HAP-1 (cell line): ENCODE results near the gene GPR42.
"Not testable (repeated sequence)": the region's sequence is repeated elsewhere in the genome, so short reads cannot be mapped to it uniquely, and the experiment has no call there.

Experiments used
- DNase-seq, 2 experiments: peaks; one replicate each; pipeline ENCODE4 v3.0.0-alpha.2; 2016 to 2020; ENCODE audit warnings: low spot score in 2 of 2
- H3K27me3 ChIP-seq: fragments of 250-450 bp; sonication (Bioruptor Pico); 2 replicates; pipeline ENCODE4 v1.5.1; 2020; ENCODE audit warnings: low read depth, mild to moderate bottlenecking, moderate library complexity
- H3K36me3 ChIP-seq: fragments of 250-450 bp; sonication (Bioruptor Pico); replicated peaks from 2 replicates; pipeline ENCODE4 v1.5.1; 2020; ENCODE audit warnings: mild to moderate bottlenecking
- H3K4me1 ChIP-seq: fragments of 250-450 bp; sonication (Bioruptor Pico); 2 replicates; pipeline ENCODE4 v1.5.1; 2020; ENCODE audit warnings: mild to moderate bottlenecking
- H3K4me3 ChIP-seq: fragments of 250-450 bp; sonication (Bioruptor Pico); 2 replicates; pipeline ENCODE4 v1.5.1; 2020; ENCODE audit warnings: mild to moderate bottlenecking, moderate library complexity
- H3K9me3 ChIP-seq: fragments of 250-450 bp; sonication (Bioruptor Pico); 2 replicates; pipeline ENCODE4 v1.5.1; 2020; ENCODE audit warnings: mild to moderate bottlenecking, moderate library complexity
- in situ Hi-C: fragments of 300-500 bp; cut with MboI; formaldehyde crosslinking; loops from 3 replicates; pipeline ENCODE4 v1.14.3; 2020; ENCODE audit warnings: low sequenced_read_pairs, inconsistent platforms, mixed read lengths

The GPR42 gene

GRCh38 chr19:35351411-35352176, 19.3 kb upstream of the GPR42 start:
- Histone ChIP-seq H3K9me3 (no peaks in the 10 kb centered on the region), H3K27me3 (peaks cover 17% of the 10 kb centered on the region), H3K36me3 (no peaks in the 10 kb centered on the region), H3K4me3 (no peak overlapping the region), H3K4me1 (no peaks in the 10 kb centered on the region)
- no peak for DNase-seq
- in situ Hi-C loops: no loop called here

- Histone ChIP-seq H3K36me3 (no peaks in the 10 kb centered on the region), H3K4me3 (no peak overlapping the region), H3K4me1 (no peaks in the 10 kb centered on the region), H3K9me3 (no peaks in the 10 kb centered on the region), H3K27me3 (peaks cover 12% of the 10 kb centered on the region)
- no peak for DNase-seq
- in situ Hi-C loops: no loop called here
These were observed 18.8 kb upstream of the GPR42 start for GRCh38 chr19:35352177-35352447.

- no peaks in the 10 kb centered on the region for H3K9me3 ChIP-seq
- peak; percentile 60 to 77 for DNase-seq
- no peaks in the 10 kb centered on the region for H3K4me1 ChIP-seq
- no peaks in the 10 kb centered on the region for H3K36me3 ChIP-seq
- H3K4me3 ChIP-seq: no peak overlapping the region
- in situ Hi-C loops: no loop called here
- H3K27me3 ChIP-seq: peaks cover 11% of the 10 kb centered on the region
These were observed 18.2 kb upstream of the GPR42 start for GRCh38 chr19:35352448-35353304.

GRCh38 chr19:35353635-35354034, 17.2 kb upstream of the GPR42 start:
- in situ Hi-C loops: no loop called here
- Histone ChIP-seq H3K36me3 (no peaks in the 10 kb centered on the region), H3K27me3 (peaks cover 13% of the 10 kb centered on the region), H3K4me1 (no peaks in the 10 kb centered on the region), H3K4me3 (no peak overlapping the region), H3K9me3 (no peaks in the 10 kb centered on the region)
- no peak for DNase-seq

GRCh38 chr19:35354898-35355297, 16.0 kb upstream of the GPR42 start:
- Histone ChIP-seq H3K36me3 (no peaks in the 10 kb centered on the region), H3K4me3 (no peak overlapping the region), H3K4me1 (no peaks in the 10 kb centered on the region), H3K9me3 (no peaks in the 10 kb centered on the region), H3K27me3 (peaks cover 13% of the 10 kb centered on the region)
- in situ Hi-C loops: no loop called here
- no peak for DNase-seq

GRCh38 chr19:35355791-35356460, 14.9 kb upstream of the GPR42 start:
- no peak for DNase-seq
- H3K9me3 ChIP-seq: no peaks in the 10 kb centered on the region
- H3K27me3 ChIP-seq: peaks cover 16% of the 10 kb centered on the region
- no peak overlapping the region for H3K4me3 ChIP-seq
- H3K4me1 ChIP-seq: no peaks in the 10 kb centered on the region
- in situ Hi-C loops: no loop called here
- H3K36me3 ChIP-seq: no peaks in the 10 kb centered on the region

GRCh38 chr19:35357867-35358573, 12.8 kb upstream of the GPR42 start, which contains the start of gene FFAR3:
Gene FFAR3, plus strand, starts transcription at chr19:35358460. Its CDS starts 431 bp downstream, at chr19:35358891.
- DNase-seq: no peak
- in situ Hi-C loops: no loop called here
- Histone ChIP-seq H3K4me3 (no peak within 1 kb of the TSS), H3K9me3 (no peaks in the 10 kb centered on the region), H3K4me1 (no peaks in the 10 kb centered on the region), H3K27me3 (peaks cover 36% of the 10 kb centered on the region), H3K36me3 (no peaks in the 10 kb centered on the region)

- H3K9me3 ChIP-seq, H3K4me1 ChIP-seq, H3K4me3 ChIP-seq, H3K36me3 ChIP-seq, DNase-seq, in situ Hi-C loops: not testable (repeated sequence)
- peaks cover 35% of the 10 kb centered on the region for H3K27me3 ChIP-seq
These were observed 12.0 kb upstream of the GPR42 start for GRCh38 chr19:35358834-35359233.

- H3K36me3 ChIP-seq, H3K4me1 ChIP-seq, H3K4me3 ChIP-seq, H3K9me3 ChIP-seq, DNase-seq, in situ Hi-C loops: not testable (repeated sequence)
- peaks cover 34% of the 10 kb centered on the region for H3K27me3 ChIP-seq
These were observed 11.5 kb upstream of the GPR42 start for GRCh38 chr19:35359395-35359794.

GRCh38 chr19:35360081-35360480, 10.8 kb upstream of the GPR42 start:
- H3K4me3 ChIP-seq, in situ Hi-C loops, H3K9me3 ChIP-seq, H3K4me1 ChIP-seq, DNase-seq, H3K36me3 ChIP-seq: not testable (repeated sequence)
- peaks cover 34% of the 10 kb centered on the region for H3K27me3 ChIP-seq

GRCh38 chr19:35360880-35361420, 9.9 kb upstream of the GPR42 start:
- no peak overlapping the region for H3K4me3 ChIP-seq
- in situ Hi-C loops: no loop called here
- H3K36me3 ChIP-seq: no peaks in the 10 kb centered on the region
- H3K4me1 ChIP-seq: no peaks in the 10 kb centered on the region
- peaks cover 34% of the 10 kb centered on the region for H3K27me3 ChIP-seq
- no peaks in the 10 kb centered on the region for H3K9me3 ChIP-seq
- DNase-seq: no peak

GRCh38 chr19:35362261-35363000, 8.4 kb upstream of the GPR42 start:
- in situ Hi-C loops: no loop called here
- H3K4me1 ChIP-seq: no peaks in the 10 kb centered on the region
- no peak for DNase-seq
- no peaks in the 10 kb centered on the region for H3K9me3 ChIP-seq
- no peak overlapping the region for H3K4me3 ChIP-seq
- peaks cover 32% of the 10 kb centered on the region for H3K27me3 ChIP-seq
- H3K36me3 ChIP-seq: no peaks in the 10 kb centered on the region
